ENCODE results near the gene ITGA2. TPM values are rescaled to one million over a fixed set of nuclear protein-coding genes. Genes with fewer than 3 reads are reported as not detected.

The ITGA2 gene
- total RNA-seq, 2 experiments from 2014 or later = 2.2 to 2.3 TPM

GRCh38 chr5:53023969-53024368, 34.8 kb downstream of the ITGA2 start:
- Mint-ChIP-seq H3K27ac (no peak overlapping the region), H3K36me3 (no peaks in the 10 kb centered on the region), H3K4me3 (no peak overlapping the region), H3K27me3 (no peaks in the 10 kb centered on the region), H3K9me3 (no peaks in the 10 kb centered on the region), H3K4me1 (ENCODE audit: low read depth) (no peaks in the 10 kb centered on the region)
- POLR2A ChIA-PET = interaction anchor here (0.9 to 1.3 kb wide), 2 partner anchors 14 to 17 kb away, joined by 3 to 4 read pairs; no protein-coding TSS in a partner anchor
- intact Hi-C loops (cut with micrococcal nuclease) = no loop called here
- no peak for DNase-seq
- CTCF ChIA-PET = interaction anchor here (1.3 kb wide), 1 partner anchor 12 kb away, joined by 7 read pairs; no protein-coding TSS in a partner anchor

DNA sequence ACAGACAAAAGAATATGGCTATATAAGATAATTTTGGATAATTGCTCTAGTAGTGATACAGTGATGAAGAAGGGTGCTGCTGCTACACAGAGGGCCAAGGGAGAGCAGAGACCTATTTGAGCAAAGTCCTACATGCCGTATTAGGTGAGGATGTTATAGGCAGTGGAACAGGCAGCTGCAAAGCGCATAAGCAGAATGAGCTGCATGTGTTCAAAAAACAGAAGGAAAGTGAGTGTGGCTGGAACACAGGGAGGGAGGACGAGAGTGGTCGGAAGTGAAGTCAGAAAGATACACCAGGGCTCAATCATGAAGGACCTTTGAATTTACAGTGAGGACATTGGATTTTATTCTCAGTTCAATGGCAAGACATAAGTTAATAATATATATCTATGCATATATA, 35.4 kb downstream of the ITGA2 start:
- DNase-seq = no peak
- POLR2A ChIA-PET = interaction anchor here (1.3 kb wide), 1 partner anchor 17 kb away, joined by 4 read pairs; no protein-coding TSS in a partner anchor
- H3K9me3 Mint-ChIP-seq = no peaks in the 10 kb centered on the region
- H3K36me3 Mint-ChIP-seq = no peaks in the 10 kb centered on the region
- CTCF ChIA-PET = interaction anchor here (1.3 kb wide), 1 partner anchor 11 kb away, joined by 7 read pairs; no protein-coding TSS in a partner anchor
- no peak overlapping the region for H3K27ac Mint-ChIP-seq
- peaks cover 3% of the 10 kb centered on the region for H3K4me1 Mint-ChIP-seq (ENCODE audit: low read depth)
- no peak overlapping the region for H3K4me3 Mint-ChIP-seq
- H3K27me3 Mint-ChIP-seq = no peaks in the 10 kb centered on the region
- intact Hi-C loops (cut with micrococcal nuclease) = no loop called here

- no peak overlapping the region for H3K4me3 Mint-ChIP-seq
- no peak for DNase-seq
- peaks cover 12% of the 10 kb centered on the region for H3K4me1 Mint-ChIP-seq (ENCODE audit: low read depth)
- H3K27me3 Mint-ChIP-seq = no peaks in the 10 kb centered on the region
- ChIA-PET CTCF (no interaction called here), POLR2A (no interaction called here)
- no peaks in the 10 kb centered on the region for H3K36me3 Mint-ChIP-seq
- no peaks in the 10 kb centered on the region for H3K9me3 Mint-ChIP-seq
- no peak overlapping the region for H3K27ac Mint-ChIP-seq
- intact Hi-C loops (cut with micrococcal nuclease) = no loop called here
Measured at GRCh38 chr5:53025487-53025886, 36.3 kb downstream of the ITGA2 start.

DNA sequence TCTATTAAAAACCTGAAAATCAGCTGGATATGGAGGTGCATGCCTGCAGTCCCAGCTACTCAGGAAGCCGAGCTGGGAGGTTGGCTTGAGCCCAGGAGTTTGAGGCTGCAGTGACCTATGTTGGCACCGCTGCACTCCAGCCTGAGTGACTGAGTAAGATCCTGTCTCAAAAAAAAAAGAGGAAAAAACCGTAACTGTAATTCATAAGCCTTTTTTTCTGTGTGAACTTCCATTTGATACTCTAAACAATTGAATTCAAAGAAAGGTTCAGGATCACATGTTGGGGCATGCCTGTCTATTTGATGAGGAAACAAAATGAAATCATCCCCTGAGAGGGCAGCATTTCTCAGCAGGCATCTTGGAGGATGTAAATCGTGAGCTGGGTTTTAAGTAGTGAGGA, 38.8 kb downstream of the ITGA2 start:
- CTCF ChIA-PET = interaction anchor here (1.1 to 6.8 kb wide), 3 partner anchors 8 to 79 kb away, joined by 4 to 34 read pairs (median 4); no protein-coding TSS in a partner anchor
- Mint-ChIP-seq H3K36me3 (no peaks in the 10 kb centered on the region), H3K27me3 (no peaks in the 10 kb centered on the region), H3K4me3 (no peak overlapping the region), H3K4me1 (ENCODE audit: low read depth) (peaks cover 33% of the 10 kb centered on the region), H3K27ac (no peak overlapping the region), H3K9me3 (no peaks in the 10 kb centered on the region)
- DNase-seq = no peak
- intact Hi-C loops (cut with micrococcal nuclease) = no loop called here
- POLR2A ChIA-PET = no interaction called here

GRCh38 chr5:53029608-53030007, 40.5 kb downstream of the ITGA2 start:
- H3K27me3 Mint-ChIP-seq = no peaks in the 10 kb centered on the region
- no peak overlapping the region for H3K4me3 Mint-ChIP-seq
- no peak for DNase-seq
- H3K27ac Mint-ChIP-seq = no peak overlapping the region
- no peaks in the 10 kb centered on the region for H3K9me3 Mint-ChIP-seq
- no peaks in the 10 kb centered on the region for H3K36me3 Mint-ChIP-seq
- intact Hi-C loops (cut with micrococcal nuclease) = loop anchor here (2.0 kb wide), 1 partner anchor 81 kb away; no protein-coding TSS in a partner anchor
- CTCF ChIA-PET = interaction anchor here (1.4 to 6.8 kb wide), 2 partner anchors 24 to 81 kb away, joined by 3 to 34 read pairs; no protein-coding TSS in a partner anchor
- POLR2A ChIA-PET = no interaction called here
- peaks cover 36% of the 10 kb centered on the region for H3K4me1 Mint-ChIP-seq (ENCODE audit: low read depth)

- Mint-ChIP-seq H3K4me3 (no peak overlapping the region), H3K9me3 (no peaks in the 10 kb centered on the region), H3K4me1 (ENCODE audit: low read depth) (peaks cover 36% of the 10 kb centered on the region), H3K27ac (peak overlapping the region; percentile 78), H3K27me3 (no peaks in the 10 kb centered on the region), H3K36me3 (no peaks in the 10 kb centered on the region)
- POLR2A ChIA-PET = interaction anchor here (1.3 kb wide), 1 partner anchor 17 kb away, joined by 3 read pairs; no protein-coding TSS in a partner anchor
- intact Hi-C loops (cut with micrococcal nuclease) = loop anchor here (1.0 to 2.0 kb wide), 6 partner anchors 10 to 82 kb away; no protein-coding TSS in a partner anchor
- DNase-seq = no peak
- CTCF ChIA-PET = interaction anchor here (1.2 to 6.8 kb wide), 4 partner anchors 10 to 82 kb away, joined by 8 to 34 read pairs (median 10); partner anchors contain the start of gene ITGA2
Measured at GRCh38 chr5:53030893-53031292, 41.7 kb downstream of the ITGA2 start.

- H3K4me3 Mint-ChIP-seq = no peak overlapping the region
Measured at GRCh38 chr5:53031695-53032096, 42.5 kb downstream of the ITGA2 start.

DNA sequence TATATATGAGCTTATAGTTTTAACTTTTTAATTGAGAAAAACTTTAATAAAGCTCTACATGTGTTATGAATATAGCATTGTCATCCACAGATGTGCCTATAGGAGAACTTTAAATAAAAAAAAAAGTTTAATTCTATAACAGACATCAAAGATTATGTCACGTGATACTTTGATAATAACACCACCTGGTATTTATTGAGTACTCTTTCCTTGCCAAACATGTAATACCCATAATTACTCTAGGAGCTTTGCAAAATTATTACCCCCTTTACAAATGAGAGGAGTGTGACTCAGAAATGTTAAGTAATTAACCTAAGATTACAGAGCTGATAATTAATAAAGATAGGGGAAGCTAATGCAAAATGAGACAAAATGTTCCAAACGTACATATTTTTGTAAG, 43.0 kb downstream of the ITGA2 start:
- Mint-ChIP-seq H3K9me3 (no peaks in the 10 kb centered on the region), H3K36me3 (no peaks in the 10 kb centered on the region), H3K4me3 (no peak overlapping the region), H3K27ac (no peak overlapping the region), H3K4me1 (ENCODE audit: low read depth) (peaks cover 38% of the 10 kb centered on the region), H3K27me3 (no peaks in the 10 kb centered on the region)
- intact Hi-C loops (cut with micrococcal nuclease) = no loop called here
- no peak for DNase-seq
- ChIA-PET POLR2A (interaction anchor here (0.7 to 1.8 kb wide), 8 partner anchors 9 to 57 kb away, joined by 3 to 6 read pairs (median 3); no protein-coding TSS in a partner anchor), CTCF (interaction anchor here (1.0 to 6.8 kb wide), 7 partner anchors 9 to 117 kb away, joined by 3 to 34 read pairs (median 8); partner anchors contain the start of gene ITGA2)

More at GRCh38 chr5:53031695-53032096, 42.5 kb downstream of the ITGA2 start:
- ChIA-PET POLR2A (interaction anchor here (1.0 to 1.8 kb wide), 7 partner anchors 10 to 58 kb away, joined by 3 to 6 read pairs (median 3); no protein-coding TSS in a partner anchor), CTCF (interaction anchor here (0.7 to 6.8 kb wide), 8 partner anchors 9 to 116 kb away, joined by 3 to 34 read pairs (median 7); partner anchors contain the start of gene ITGA2)
- intact Hi-C loops (cut with micrococcal nuclease) = loop anchor here (1.0 to 2.0 kb wide), 6 partner anchors 10 to 83 kb away; no protein-coding TSS in a partner anchor
- Mint-ChIP-seq H3K4me1 (ENCODE audit: low read depth) (peaks cover 38% of the 10 kb centered on the region), H3K36me3 (no peaks in the 10 kb centered on the region), H3K27me3 (no peaks in the 10 kb centered on the region), H3K27ac (peak overlapping the region; percentile 78), H3K9me3 (no peaks in the 10 kb centered on the region)
- DNase-seq = peak; percentile 68

GRCh38 chr5:53034832-53035231, 45.7 kb downstream of the ITGA2 start:
- POLR2A ChIA-PET = no interaction called here

DNA sequence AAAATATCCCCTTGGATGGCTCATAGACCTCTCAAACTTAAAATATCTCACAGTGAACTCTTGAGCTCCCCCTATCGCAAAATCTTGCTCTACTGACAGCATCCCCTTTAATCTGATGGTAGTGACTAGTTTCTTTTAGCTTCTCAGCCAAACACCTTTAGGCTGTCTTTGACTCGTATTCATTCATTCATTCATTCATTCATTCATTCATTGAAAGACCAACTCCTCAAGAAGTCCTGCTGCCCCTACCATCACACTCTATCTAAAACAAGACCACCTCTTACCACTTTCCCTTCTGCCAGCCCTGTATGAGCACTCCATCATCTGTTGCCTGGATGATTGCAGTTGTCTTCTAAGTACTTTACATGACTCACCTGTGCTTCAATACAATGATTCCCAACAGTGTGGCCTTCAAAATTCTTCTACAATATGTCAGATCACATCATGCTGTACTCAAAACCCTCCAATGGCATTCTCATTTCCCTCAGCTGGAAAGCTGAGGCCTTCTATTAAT, 46.8 kb downstream of the ITGA2 start:
- no peak for DNase-seq
- peaks cover 38% of the 10 kb centered on the region for H3K4me1 Mint-ChIP-seq (ENCODE audit: low read depth)
- no peaks in the 10 kb centered on the region for H3K9me3 Mint-ChIP-seq
- POLR2A ChIA-PET = no interaction called here
- no peaks in the 10 kb centered on the region for H3K36me3 Mint-ChIP-seq
- intact Hi-C loops (cut with micrococcal nuclease) = no loop called here
- CTCF ChIA-PET = interaction anchor here (0.8 to 2.3 kb wide), 19 partner anchors 8 to 93 kb away, joined by 3 to 21 read pairs (median 4); no protein-coding TSS in a partner anchor
- H3K27ac Mint-ChIP-seq = no peak overlapping the region
- no peak overlapping the region for H3K4me3 Mint-ChIP-seq
- peaks cover 5% of the 10 kb centered on the region for H3K27me3 Mint-ChIP-seq

More at GRCh38 chr5:53034832-53035231, 45.7 kb downstream of the ITGA2 start:
- CTCF ChIA-PET = interaction anchor here (0.7 to 2.3 kb wide), 13 partner anchors 11 to 90 kb away, joined by 3 to 21 read pairs (median 4); no protein-coding TSS in a partner anchor
- no peak for DNase-seq
- Mint-ChIP-seq H3K4me3 (no peak overlapping the region), H3K27ac (no peak overlapping the region), H3K9me3 (no peaks in the 10 kb centered on the region), H3K4me1 (ENCODE audit: low read depth) (peaks cover 37% of the 10 kb centered on the region), H3K36me3 (no peaks in the 10 kb centered on the region), H3K27me3 (peaks cover 2% of the 10 kb centered on the region)
- intact Hi-C loops (cut with micrococcal nuclease) = no loop called here

DNA sequence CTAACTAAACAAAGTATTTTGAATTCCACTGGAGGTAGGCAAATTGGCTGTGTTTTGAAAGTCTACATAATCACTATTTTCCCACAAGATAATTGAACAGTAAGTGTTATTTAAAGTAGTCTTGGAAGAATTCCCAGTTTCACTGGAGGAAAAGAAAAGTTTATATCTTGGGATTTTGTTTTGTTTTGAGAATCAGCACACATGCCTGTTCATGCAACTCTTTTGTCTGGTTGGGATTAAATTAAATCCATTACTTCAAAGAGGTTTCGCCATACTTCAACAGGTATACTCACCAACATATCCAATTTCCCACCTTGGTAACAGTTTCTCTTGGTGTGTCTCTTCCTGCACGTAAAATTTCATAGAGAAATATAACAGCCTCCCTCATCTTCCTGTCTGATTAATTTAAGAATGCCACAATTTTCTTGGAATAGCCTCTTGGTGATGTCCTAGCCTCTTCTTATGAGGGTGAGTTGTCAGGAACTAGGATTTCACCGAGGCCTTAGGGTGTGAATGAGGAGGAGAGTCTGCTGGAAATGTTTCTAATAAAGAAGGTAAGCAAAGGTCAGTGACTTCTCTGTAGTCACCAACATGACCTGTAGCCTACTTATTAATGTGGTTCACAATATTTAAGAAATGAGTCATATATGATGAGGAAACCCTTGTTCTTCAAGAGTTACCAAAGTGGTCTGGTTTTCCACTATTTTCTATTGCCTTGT, 48.1 kb downstream of the ITGA2 start:
- no peak overlapping the region for H3K4me3 Mint-ChIP-seq
- no peaks in the 10 kb centered on the region for H3K36me3 Mint-ChIP-seq
- ChIA-PET CTCF (no interaction called here), POLR2A (no interaction called here)
- intact Hi-C loops (cut with micrococcal nuclease) = no loop called here
- H3K27me3 Mint-ChIP-seq = peaks cover 5% of the 10 kb centered on the region
- H3K27ac Mint-ChIP-seq = no peak overlapping the region
- peaks cover 37% of the 10 kb centered on the region for H3K4me1 Mint-ChIP-seq (ENCODE audit: low read depth)
- no peak for DNase-seq
- no peaks in the 10 kb centered on the region for H3K9me3 Mint-ChIP-seq

Measured in activated CD4-positive, alpha-beta memory T cell treated with anti-CD3 and anti-CD28 coated beads for 36 hours (primary cell).